Measurements from ENCODE around the gene TINAGL1. TPM values are rescaled to one million over a fixed set of nuclear protein-coding genes. Genes with fewer than 3 reads are reported as not detected.
A peak's percentile ranks its signal among the peaks of the same experiment; 100 is the strongest.

The TINAGL1 gene
- total RNA-seq, 4 donors from 2014 or later: 139 to 354 (median 244) TPM

DNA sequence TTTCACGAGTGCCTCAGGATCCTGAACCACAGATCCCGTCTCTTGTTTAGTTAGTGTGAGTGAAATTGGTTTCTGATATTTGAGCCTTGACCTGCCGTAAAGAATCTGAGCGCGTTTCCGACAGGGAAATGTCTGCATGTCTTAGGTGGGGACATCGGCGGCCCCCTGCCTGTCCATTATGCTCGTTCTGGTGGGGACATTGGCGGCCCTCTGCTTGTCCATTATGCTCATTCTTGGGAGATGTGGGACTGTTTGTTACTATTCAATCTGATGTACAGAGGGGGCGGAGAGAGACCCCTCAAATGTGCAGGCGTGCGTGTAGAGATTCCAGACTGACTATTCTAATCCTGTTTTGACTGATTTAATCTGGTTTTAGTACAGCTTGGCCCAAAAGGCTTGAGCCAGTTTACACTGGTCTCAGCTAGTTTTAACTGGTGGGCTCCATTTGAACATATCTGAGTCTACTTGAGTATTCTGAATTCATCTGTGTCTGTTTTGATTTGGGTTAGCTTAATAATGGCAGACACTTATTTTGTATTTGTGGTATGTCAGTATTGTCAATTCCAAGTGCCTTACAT, 6.6 kb upstream of the TINAGL1 start:
- intact Hi-C loops (cut with DNase I): loop anchor here (10.0 kb wide), 1 partner anchor 135 kb away; the partner anchor contains the start of gene COL16A1
- Histone ChIP-seq H3K27me3 (no peaks in the 10 kb centered on the region), H3K36me3 (no peaks in the 10 kb centered on the region), H3K27ac (replicated peaks in 1 of 4) (no peak overlapping the region), H3K9me3 (no peaks in the 10 kb centered on the region), H3K4me3 (no peak overlapping the region), H3K4me1 (peaks cover 26 to 30% (median 27%) of the 10 kb centered on the region in 4 donors)
- TF ChIP-seq EP300 (IDR thresholded peaks at IDR 0.05): no peak
- TF ChIP-seq, protein P1, sequence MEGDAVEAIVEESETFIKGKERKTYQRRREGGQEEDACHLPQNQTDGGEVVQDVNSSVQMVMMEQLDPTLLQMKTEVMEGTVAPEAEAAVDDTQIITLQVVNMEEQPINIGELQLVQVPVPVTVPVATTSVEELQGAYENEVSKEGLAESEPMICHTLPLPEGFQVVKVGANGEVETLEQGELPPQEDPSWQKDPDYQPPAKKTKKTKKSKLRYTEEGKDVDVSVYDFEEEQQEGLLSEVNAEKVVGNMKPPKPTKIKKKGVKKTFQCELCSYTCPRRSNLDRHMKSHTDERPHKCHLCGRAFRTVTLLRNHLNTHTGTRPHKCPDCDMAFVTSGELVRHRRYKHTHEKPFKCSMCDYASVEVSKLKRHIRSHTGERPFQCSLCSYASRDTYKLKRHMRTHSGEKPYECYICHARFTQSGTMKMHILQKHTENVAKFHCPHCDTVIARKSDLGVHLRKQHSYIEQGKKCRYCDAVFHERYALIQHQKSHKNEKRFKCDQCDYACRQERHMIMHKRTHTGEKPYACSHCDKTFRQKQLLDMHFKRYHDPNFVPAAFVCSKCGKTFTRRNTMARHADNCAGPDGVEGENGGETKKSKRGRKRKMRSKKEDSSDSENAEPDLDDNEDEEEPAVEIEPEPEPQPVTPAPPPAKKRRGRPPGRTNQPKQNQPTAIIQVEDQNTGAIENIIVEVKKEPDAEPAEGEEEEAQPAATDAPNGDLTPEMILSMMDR (IDR thresholded peaks at IDR 0.05): no peak
- TF ChIP-seq POLR2A (IDR thresholded peaks at IDR 0.05; ENCODE audit: low read depth): no peak
- DNase-seq (ENCODE audit: extremely low spot score): peak; percentile 90
- 86% methylated on average over 13 of the region's 13 CpGs for WGBS

DNA sequence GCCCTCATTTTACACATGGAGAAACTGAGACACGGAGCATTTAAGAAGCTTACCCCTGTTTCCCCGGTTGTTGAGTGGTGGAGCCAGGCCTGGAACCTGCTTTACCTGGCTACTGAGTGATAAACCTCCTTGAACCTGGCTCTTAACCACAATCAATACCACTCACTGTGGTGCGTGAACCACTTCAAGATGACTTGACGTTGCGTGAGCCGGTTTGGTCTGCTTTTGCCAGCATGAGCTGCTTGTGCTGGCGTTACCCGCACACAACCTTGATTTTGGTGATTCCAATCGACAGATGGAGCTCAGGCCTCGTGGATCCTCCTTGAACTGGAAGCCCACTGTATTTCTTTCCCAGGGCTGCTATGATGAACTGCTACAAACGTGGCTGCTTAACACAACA, 6.1 kb upstream of the TINAGL1 start:
- no peaks in the 10 kb centered on the region for H3K36me3 ChIP-seq

DNA sequence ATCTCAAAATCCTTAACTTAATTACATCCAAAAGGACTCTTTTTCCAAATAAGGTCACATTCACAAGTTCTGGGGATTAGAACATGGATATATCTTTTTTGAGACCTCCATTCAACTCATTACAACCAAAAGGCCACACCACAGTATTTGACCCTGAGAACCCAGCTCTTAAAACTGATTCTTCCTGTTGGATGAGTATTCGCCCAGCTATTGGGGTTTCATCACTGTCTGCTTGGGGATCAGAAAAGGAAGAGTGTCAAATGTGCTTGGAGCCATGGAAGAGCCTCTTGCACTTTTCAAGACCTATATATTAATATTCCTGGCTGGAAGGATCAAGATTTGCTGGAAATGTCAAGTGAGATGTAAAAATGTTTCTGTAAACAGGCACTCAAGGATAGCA, 5.4 kb upstream of the TINAGL1 start:
- intact Hi-C loops (cut with DNase I): no loop called here
- TF ChIP-seq, protein P1 (IDR thresholded peaks at IDR 0.05): no peak
- TF ChIP-seq POLR2A (IDR thresholded peaks at IDR 0.05; ENCODE audit: low read depth) (no peak), POLR2AphosphoS5 (IDR thresholded peaks at IDR 0.05) (no peak), EP300 (IDR thresholded peaks at IDR 0.05) (no peak)

More for the DNA sequence above, 6.1 kb upstream of the TINAGL1 start:
- TF ChIP-seq POLR2AphosphoS5 (IDR thresholded peaks at IDR 0.05) (no peak), EP300 (IDR thresholded peaks at IDR 0.05) (no peak), POLR2A (IDR thresholded peaks at IDR 0.05; ENCODE audit: low read depth) (no peak)
- TF ChIP-seq, protein P1 (IDR thresholded peaks at IDR 0.05): no peak
- Histone ChIP-seq H3K27ac (replicated peaks in 1 of 4) (no peak overlapping the region), H3K27me3 (no peaks in the 10 kb centered on the region), H3K9me3 (no peaks in the 10 kb centered on the region), H3K4me3 (no peak overlapping the region), H3K4me1 (peaks cover 29 to 35% (median 30%) of the 10 kb centered on the region in 4 donors)
- intact Hi-C loops (cut with DNase I): no loop called here
- WGBS: 92% methylated on average over 11 of the region's 11 CpGs
- peak; percentile 64 for DNase-seq (ENCODE audit: extremely low spot score)

DNA sequence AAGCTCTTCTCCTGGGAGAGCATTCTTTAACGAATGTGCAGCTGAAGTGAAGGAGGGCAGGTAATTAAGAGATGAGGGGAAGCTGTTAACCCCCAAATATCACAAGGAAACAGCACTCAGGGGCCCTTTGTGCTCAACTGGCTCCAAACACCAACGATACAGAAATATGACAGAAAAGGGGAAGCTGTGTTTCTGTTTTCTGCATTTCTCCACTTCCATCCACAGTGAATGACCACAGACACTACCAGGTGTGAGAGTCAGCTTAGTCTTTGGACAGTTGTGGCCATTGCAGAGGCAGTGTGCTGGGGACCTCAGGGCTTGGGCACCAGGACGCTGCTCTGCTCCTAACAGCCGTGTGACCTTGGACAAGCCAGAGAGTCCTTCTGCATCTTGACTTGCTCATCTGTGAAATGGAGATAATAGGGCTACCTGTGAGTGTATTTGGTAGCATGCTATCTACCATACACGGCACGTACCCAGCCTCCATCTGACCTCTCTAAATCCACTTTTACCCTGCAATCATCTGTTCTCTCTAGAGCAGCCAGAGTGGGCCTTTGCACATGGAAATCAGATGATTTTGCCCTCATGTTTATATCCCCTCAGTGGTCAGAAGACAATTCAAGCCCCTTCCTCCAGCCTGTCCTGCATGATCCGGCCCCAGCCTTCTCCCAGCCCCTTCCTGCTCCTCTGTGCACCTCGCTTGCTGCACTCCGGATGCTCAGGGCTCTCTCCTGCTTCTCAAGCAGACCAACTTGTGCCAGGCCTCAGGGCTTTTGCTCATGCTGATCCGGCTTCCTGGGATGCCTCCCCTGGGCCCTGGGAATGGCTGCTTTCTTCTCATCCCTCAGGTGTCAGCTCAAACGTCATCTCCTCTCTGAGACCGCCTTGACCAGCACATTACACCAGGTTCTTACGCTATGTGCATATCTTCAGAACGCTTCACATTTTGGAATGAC, 4.7 kb upstream of the TINAGL1 start:
- Histone ChIP-seq H3K4me1 (peaks cover 42 to 45% (median 43%) of the 10 kb centered on the region in 4 donors), H3K9me3 (no peaks in the 10 kb centered on the region), H3K27ac (replicated peaks in 1 of 4) (no peak overlapping the region), H3K36me3 (no peaks in the 10 kb centered on the region), H3K27me3 (no peaks in the 10 kb centered on the region), H3K4me3 (no peak overlapping the region)
- DNase-seq (ENCODE audit: extremely low spot score): peak; percentile 81
- TF ChIP-seq EP300 (IDR thresholded peaks at IDR 0.05): no peak
- no peak for TF ChIP-seq POLR2A (IDR thresholded peaks at IDR 0.05; ENCODE audit: low read depth)
- no peak for TF ChIP-seq POLR2AphosphoS5 (IDR thresholded peaks at IDR 0.05)
- intact Hi-C loops (cut with DNase I): no loop called here
- WGBS: 83% methylated on average over 14 of the region's 14 CpGs

More for the DNA sequence above, 5.4 kb upstream of the TINAGL1 start:
- no peaks in the 10 kb centered on the region for H3K36me3 ChIP-seq
- DNase-seq (ENCODE audit: extremely low spot score): no peak
- no peak overlapping the region for H3K27ac ChIP-seq (replicated peaks in 1 of 4)
- H3K4me1 ChIP-seq: peaks cover 36 to 42% (median 36%) of the 10 kb centered on the region in 4 donors
- no peak overlapping the region for H3K4me3 ChIP-seq
- no peaks in the 10 kb centered on the region for H3K9me3 ChIP-seq
- no peaks in the 10 kb centered on the region for H3K27me3 ChIP-seq
- WGBS: 84% methylated on average over 1 of the region's 1 CpG

Measured in esophagus muscularis mucosa (tissue), 4 donors.